Stimulated activated CD8-positive, alpha-beta memory T cell treated with anti-CD3 and anti-CD28 coated beads, Interleukin-2, amount 100 ng/mL, for 1 hour (primary cell): ENCODE results near the gene DENND4A.
"Not testable (repeated sequence)": the region's sequence is repeated elsewhere in the genome, so short reads cannot be mapped to it uniquely, and the experiment has no call there.

Experiments used
- DNase-seq, 2 donors: peaks; one replicate each; pipeline ENCODE4 v3.0.0-alpha.2; 2020; ENCODE audit warnings: low read depth in 2 of 2

The DENND4A gene

GRCh38 chr15:65789105-65789504 lies 3.0 kb downstream of the DENND4A start:
- no peak for DNase-seq

- no peak for DNase-seq
These were observed 4.8 kb downstream of the DENND4A start for GRCh38 chr15:65787260-65787659.

- DNase-seq, result no peak
These were observed 6.9 kb downstream of the DENND4A start for GRCh38 chr15:65785151-65785550.

GRCh38 chr15:65783872-65784271 lies 8.2 kb downstream of the DENND4A start:
- no peak for DNase-seq

- DNase-seq, result no peak
These were observed 10.0 kb downstream of the DENND4A start for GRCh38 chr15:65782096-65782495.

GRCh38 chr15:65778701-65779100 lies 13.4 kb downstream of the DENND4A start:
- DNase-seq, result not testable (repeated sequence)

GRCh38 chr15:65778269-65778668 lies 13.8 kb downstream of the DENND4A start:
- no peak for DNase-seq

- DNase-seq, result no peak
These were observed 14.2 kb downstream of the DENND4A start for GRCh38 chr15:65777843-65778242.

GRCh38 chr15:65777053-65777452 lies 15.0 kb downstream of the DENND4A start:
- no peak for DNase-seq

GRCh38 chr15:65773386-65774111 lies 18.5 kb downstream of the DENND4A start:
- no peak for DNase-seq

- no peak for DNase-seq
These were observed 19.2 kb downstream of the DENND4A start for GRCh38 chr15:65772930-65773329.

- no peak for DNase-seq
These were observed 20.2 kb downstream of the DENND4A start for GRCh38 chr15:65771870-65772269.

- no peak for DNase-seq
These were observed 22.6 kb downstream of the DENND4A start for GRCh38 chr15:65769482-65769881.

GRCh38 chr15:65767895-65768294 lies 24.2 kb downstream of the DENND4A start:
- no peak for DNase-seq

- DNase-seq, result no peak
These were observed 24.9 kb downstream of the DENND4A start for GRCh38 chr15:65767264-65767595.

- no peak for DNase-seq
These were observed 25.4 kb downstream of the DENND4A start for GRCh38 chr15:65766422-65767263.

- no peak for DNase-seq
These were observed 27.0 kb downstream of the DENND4A start for GRCh38 chr15:65765106-65765505.

- DNase-seq, result no peak
These were observed 28.9 kb downstream of the DENND4A start for GRCh38 chr15:65762914-65763787.

- no peak for DNase-seq
These were observed 29.7 kb downstream of the DENND4A start for GRCh38 chr15:65762399-65762798.

- no peak for DNase-seq
These were observed 30.7 kb downstream of the DENND4A start for GRCh38 chr15:65761210-65761926.

- no peak for DNase-seq
These were observed 32.7 kb downstream of the DENND4A start for GRCh38 chr15:65759441-65759840.

GRCh38 chr15:65758242-65758641 lies 33.9 kb downstream of the DENND4A start:
- DNase-seq, result no peak
